HG02642 (cell line): ENCODE results near the gene ZNF688.
"Not testable (repeated sequence)": the region's sequence is repeated elsewhere in the genome, so short reads cannot be mapped to it uniquely, and the experiment has no call there.

Experiments
- ATAC-seq: cut with Tn5 transposase; IDR thresholded peaks from one replicate; pipeline ENCODE4 v1.9.1; 2021; ENCODE audit warnings: mild to moderate bottlenecking; ENCODE audit not compliant: unreplicated experiment, poor library complexity

The ZNF688 gene

GRCh38 chr16:30558789-30559377 lies 12.6 kb downstream of the ZNF688 start:
- no peak for ATAC-seq

DNA sequence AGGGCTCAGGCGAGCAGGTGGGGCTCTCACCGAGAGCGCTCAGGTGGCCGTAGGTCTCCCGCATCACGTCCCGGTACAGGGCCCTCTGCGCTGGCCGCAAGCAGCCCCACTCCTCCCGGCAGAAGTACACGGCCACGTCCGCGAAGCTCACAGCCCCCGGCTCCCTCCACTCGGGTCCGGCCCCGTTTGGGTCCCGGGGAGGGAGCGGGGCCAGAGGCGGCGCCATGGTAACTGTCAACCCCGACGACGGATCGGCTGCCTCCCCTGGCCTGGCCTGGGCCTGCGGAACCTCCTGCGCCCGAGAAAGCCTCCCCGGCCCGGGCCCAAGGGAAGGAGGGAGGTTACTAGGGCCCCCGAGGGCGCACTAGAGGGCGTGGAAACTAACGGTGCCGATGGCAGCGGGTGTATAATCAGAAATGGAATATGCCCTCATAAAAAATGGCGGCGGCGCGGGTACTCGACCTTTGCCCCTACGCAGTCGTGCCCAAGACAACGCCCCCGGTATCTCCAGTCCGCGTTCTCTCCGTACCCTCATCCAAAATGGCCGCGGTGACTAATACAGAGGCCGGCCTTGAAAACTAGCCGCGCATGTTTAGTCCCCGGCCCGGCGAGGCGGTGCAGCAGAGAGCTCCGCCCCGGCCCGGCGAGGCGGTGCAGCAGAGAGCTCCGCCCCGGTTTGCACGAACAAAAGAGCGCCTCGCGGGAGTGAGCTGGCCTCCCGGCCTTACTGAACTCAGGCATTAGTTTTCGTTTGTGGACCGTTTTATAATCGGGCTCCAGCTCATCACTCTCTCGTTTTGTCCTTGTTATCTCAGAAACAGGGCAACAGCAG lies 13.3 kb downstream of the ZNF688 start, which contains the start of gene ZNF764:
TSS of gene ZNF764 (minus strand) at position 418 of the 832 bp plus-strand sequence. CDS start at position 226, 192 bp downstream.
- peak; percentile 85 for ATAC-seq

DNA sequence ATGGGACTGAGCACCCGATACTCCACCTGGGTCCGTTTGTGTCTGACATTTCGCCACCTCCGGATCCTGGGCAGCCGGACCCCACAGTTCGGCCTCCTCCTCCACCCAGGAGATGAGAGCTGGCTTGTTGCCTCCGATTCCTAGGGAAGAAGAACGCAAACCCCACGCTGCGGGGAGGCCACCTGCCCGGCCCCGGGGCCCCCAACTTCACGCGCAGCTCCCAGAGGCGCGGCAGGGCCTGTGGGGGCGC lies 13.9 kb downstream of the ZNF688 start:
- ATAC-seq, result peak; percentile 15

GRCh38 chr16:30556125-30556473 lies 15.4 kb downstream of the ZNF688 start:
- no peak for ATAC-seq

- no peak for ATAC-seq
Observed at GRCh38 chr16:30555315-30556124, 16.0 kb downstream of the ZNF688 start.

GRCh38 chr16:30554557-30555314 lies 16.8 kb downstream of the ZNF688 start:
- no peak for ATAC-seq

DNA sequence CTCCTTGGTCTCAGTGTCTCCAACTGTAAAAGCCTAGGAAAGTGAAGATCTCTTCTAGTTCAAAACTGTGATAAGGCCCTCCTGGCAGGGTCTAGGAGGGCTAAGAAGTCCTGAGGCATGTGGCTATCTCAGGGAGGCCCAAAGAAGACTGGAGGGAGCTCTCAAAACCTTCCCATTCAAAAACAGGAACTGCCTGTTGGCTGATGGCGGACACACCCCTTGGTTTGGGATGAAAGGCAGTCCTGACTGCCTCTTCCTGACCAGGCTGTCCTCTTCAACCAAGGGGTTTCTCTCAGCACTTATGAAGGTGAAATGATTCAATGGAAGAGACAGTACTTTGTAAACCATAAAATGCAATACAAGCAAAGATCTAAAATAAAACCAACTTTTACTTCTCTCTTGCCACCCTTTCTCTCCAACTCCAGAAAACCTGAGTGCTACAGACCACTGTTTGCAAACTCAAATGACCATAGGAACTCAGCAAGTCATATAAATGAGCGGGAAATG lies 18.1 kb downstream of the ZNF688 start:
- ATAC-seq, result no peak

DNA sequence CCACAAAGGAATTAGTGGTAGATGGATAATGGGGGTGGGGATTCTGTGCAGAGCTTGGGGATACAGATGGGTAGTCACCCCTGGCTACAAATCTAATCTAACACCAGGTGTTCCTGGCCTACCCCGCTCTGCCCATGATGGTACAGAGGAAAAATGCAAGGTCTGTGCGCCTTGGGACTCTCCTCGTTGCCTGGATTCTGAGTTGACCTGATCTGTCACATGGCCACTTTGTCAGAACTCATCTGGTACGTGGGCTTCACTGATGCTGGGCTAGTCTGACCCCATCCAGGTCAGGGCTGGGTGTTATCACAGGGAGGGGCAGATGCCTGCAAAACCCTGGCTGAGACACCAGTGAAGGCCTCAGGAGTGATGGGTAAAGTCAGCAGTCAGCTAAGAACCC lies 18.6 kb downstream of the ZNF688 start:
- ATAC-seq, result no peak

GRCh38 chr16:30551781-30552180 lies 19.7 kb downstream of the ZNF688 start:
- no peak for ATAC-seq

- no peak for ATAC-seq
Observed at GRCh38 chr16:30548416-30549253, 22.9 kb downstream of the ZNF688 start.

DNA sequence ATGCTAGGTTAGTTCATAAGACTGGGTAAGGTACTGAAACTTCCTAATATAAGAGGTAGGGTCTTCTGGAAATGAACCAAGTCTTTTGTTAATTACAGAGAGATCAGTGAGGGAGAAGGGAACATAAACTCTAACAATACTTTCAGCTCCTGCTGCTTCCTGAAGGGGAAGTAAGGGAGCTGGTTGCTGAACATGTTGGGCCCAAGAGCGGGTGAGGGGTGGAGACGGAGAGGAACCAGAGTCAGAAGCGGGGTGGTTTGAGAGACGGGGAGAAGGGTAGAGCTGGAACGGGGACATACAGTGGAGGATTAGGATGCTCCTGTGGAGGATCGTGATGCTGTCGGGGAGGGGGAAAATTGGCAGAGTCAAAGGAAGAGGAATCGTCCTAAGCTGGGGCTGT lies 25.4 kb downstream of the ZNF688 start:
- no peak for ATAC-seq

- ATAC-seq, result no peak
Observed at GRCh38 chr16:30543067-30543466, 28.4 kb downstream of the ZNF688 start.

DNA sequence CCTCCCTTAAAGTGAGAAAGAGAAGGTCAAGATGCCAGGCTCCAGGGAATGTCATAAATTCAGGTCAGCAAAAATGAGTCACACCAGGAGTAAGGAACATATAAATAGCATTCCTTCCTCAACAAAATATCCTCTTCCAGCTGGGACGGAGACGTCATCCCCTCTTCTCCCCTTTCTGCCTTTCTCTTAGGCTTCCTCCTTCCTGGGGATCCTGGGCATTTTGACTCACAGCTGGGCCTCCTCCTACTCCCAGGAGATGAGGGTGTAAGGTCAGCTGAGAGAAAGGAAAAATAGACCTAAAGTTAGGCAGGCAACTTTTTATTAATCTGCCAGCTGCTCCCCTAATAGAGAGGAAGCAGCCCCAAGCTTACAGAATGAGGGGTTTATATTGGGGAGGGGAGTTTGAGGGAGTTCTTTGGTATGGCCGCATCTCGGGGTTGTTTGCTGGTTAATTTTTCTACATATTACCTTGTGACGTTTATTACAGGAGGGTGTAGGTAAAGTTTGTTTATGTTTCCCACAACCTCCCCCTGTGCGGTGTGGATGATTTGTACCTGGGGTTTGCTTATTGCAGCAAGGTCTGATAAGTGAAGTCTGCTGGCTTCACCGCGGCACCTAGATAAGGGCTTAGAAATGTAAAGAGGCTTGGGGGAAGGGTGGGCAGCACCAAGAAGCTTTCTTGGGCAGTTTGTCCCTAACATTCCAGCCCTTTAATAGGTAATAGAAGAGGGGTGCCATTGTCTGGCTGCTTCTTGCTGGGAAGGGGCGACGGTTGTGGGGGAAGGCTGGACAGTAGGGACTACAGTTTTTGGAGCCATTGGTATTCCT lies 29.8 kb downstream of the ZNF688 start:
- no peak for ATAC-seq

DNA sequence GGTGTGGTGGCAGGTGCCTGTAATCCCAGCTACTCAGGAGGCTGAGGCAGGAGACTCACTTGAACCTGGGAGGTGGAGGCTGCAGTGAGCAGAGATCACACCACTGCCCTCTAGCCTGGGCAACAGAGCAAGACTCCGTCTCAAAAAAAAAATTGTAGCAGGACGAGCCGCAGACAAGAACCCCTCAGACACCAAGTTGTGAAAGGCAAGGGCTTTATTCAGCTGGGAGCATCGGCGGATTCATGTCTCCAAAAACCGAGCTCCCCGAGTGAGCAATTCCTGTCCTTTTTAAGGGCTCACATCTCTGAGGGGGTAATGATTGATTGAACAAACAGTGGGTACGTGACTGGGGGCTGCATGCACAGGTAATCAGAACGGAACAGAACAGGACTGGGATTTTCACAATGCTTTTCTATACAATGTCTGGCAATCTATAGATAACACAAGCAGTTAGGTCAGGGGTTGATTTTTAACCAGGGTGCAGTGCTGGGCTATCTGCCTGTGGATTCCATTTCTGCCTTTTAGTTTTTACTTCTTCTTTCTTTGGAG lies 30.5 kb downstream of the ZNF688 start:
- ATAC-seq, result not testable (repeated sequence)

DNA sequence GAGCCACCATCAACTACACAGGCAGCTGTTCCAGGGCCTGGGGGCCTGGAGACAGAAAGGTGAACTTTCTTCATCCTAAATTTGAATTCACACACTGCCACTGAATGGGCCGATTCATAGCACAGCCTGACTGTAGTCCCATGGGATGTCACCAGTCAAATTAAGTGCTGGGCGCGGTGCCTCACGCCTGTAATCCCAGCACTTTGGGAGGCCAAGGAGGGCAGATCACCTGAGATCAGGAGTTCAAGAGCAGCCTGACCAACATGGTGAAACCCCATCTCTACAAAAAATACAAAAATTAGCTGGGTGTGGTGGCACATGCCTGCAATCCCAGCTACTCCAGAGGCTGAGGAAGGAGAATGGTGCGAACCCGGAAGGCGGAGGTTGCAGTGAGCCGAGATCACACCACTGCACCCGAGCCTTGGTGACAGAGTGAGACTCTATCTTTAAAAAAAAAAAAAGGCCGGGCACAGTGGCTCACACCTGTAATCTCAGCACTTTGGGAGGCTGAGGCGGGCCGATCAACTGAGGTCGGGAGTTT lies 31.5 kb downstream of the ZNF688 start:
- ATAC-seq, result not testable (repeated sequence)

DNA sequence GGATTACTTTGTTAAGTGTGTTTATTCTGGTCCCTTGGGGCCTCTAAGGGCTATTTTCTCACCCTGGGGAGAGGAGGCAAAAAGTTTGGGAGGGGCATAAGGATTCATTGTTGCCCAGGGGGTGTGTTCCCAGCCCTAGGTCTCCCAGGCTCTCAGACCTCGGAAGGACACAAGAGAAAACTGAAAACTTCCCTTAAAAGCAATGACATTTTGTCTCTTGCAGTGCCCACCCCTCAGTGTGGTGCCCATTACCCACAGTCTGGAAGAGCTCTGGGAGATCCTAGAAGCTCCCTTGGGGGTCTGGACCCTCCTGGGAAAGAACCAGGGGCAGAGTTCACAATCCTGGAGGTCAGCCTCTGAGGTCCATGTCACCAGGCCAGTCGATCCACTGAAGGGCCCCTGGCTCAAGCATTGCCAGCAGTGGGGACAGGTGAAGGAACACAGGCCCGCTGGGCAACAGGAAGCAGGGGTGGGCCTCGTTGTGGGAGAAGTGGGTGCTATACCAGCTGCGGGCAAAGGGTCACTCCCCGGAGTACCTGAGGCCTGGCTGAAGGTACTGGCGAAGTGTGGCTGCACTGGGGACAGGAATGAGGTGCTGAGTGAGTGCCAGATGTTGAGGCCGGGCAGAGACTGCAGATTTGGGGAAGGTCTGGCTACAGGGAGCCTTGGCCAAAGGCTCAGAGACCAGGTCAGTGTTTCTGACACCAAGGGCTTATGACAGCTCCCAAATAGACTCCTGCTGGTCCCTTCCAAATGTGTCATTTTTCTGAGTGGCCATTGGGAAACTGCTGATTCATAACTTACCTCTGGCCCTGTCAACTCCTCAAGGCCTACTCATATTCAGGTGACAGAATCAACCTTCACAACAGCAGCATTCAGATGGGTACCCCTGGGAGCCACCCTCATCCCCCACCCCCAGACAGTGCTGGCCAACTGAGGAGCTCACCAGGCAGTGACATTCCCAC lies 32.2 kb downstream of the ZNF688 start:
- ATAC-seq, result no peak

- not testable (repeated sequence) for ATAC-seq
Observed at GRCh38 chr16:30536391-30537024, 35.0 kb downstream of the ZNF688 start.
